NCI-H1694 treated with DMSO at 0.1 percent for 48 hours (cell line): ENCODE results near the gene OPHN1.
"Not testable (repeated sequence)": the region's sequence is repeated elsewhere in the genome, so short reads cannot be mapped to it uniquely, and the experiment has no call there.

Experiments
- DNase-seq: peaks from one replicate; lab custom pipeline; 2025; lab: John Stamatoyannopoulos, UW

Gene OPHN1

GRCh38 chrX:68358679-68359078 lies 74.6 kb downstream of the OPHN1 start:
- no peak for DNase-seq

GRCh38 chrX:68355629-68355920 lies 77.7 kb downstream of the OPHN1 start:
- no peak for DNase-seq

GRCh38 chrX:68354879-68355628 lies 78.2 kb downstream of the OPHN1 start:
- DNase-seq: no peak

- no peak for DNase-seq
Observed at GRCh38 chrX:68345025-68345424, 88.3 kb downstream of the OPHN1 start.

GRCh38 chrX:68343551-68343950 lies 89.7 kb downstream of the OPHN1 start:
- DNase-seq: no peak

GRCh38 chrX:68332201-68332731 lies 101.0 kb downstream of the OPHN1 start:
- DNase-seq: no peak

GRCh38 chrX:68326841-68327240 lies 106.5 kb downstream of the OPHN1 start:
- DNase-seq: not testable (repeated sequence)

- no peak for DNase-seq
Observed at GRCh38 chrX:68307769-68308168, 125.5 kb downstream of the OPHN1 start.

GRCh38 chrX:68304602-68305001 lies 128.7 kb downstream of the OPHN1 start:
- DNase-seq: no peak

GRCh38 chrX:68299898-68300297 lies 133.4 kb downstream of the OPHN1 start:
- no peak for DNase-seq

GRCh38 chrX:68292471-68292870 lies 140.8 kb downstream of the OPHN1 start:
- no peak for DNase-seq

- no peak for DNase-seq
Observed at GRCh38 chrX:68288127-68288526, 145.2 kb downstream of the OPHN1 start.

- no peak for DNase-seq
Observed at GRCh38 chrX:68287419-68287818, 145.9 kb downstream of the OPHN1 start.

- DNase-seq: no peak
Observed at GRCh38 chrX:68286980-68287379, 146.3 kb downstream of the OPHN1 start.

- no peak for DNase-seq
Observed at GRCh38 chrX:68286076-68286475, 147.2 kb downstream of the OPHN1 start.

- no peak for DNase-seq
Observed at GRCh38 chrX:68284281-68284904, 148.9 kb downstream of the OPHN1 start.

- DNase-seq: no peak
Observed at GRCh38 chrX:68273887-68274286, 159.4 kb downstream of the OPHN1 start.

- DNase-seq: not testable (repeated sequence)
Observed at GRCh38 chrX:68264793-68265192, 168.5 kb downstream of the OPHN1 start.

GRCh38 chrX:68261060-68261672 lies 172.1 kb downstream of the OPHN1 start:
- DNase-seq: no peak

GRCh38 chrX:68256990-68257389 lies 176.3 kb downstream of the OPHN1 start:
- no peak for DNase-seq

- no peak for DNase-seq
Observed at GRCh38 chrX:68254738-68255645, 178.3 kb downstream of the OPHN1 start.

GRCh38 chrX:68252664-68253063 lies 180.6 kb downstream of the OPHN1 start:
- DNase-seq: no peak
